NCI-H2029 treated with DMSO at 0.1 percent for 48 hours (cell line): Measurements from ENCODE around the gene ANKRD35.
"Not testable (repeated sequence)": the region's sequence is repeated elsewhere in the genome, so short reads cannot be mapped to it uniquely, and the experiment has no call there.

Experiments
- DNase-seq: peaks from one replicate; lab custom pipeline; 2025; lab: John Stamatoyannopoulos, UW

ANKRD35 gene

GRCh38 chr1:145858238-145858900, 27.3 kb downstream of the ANKRD35 start:
- no peak for DNase-seq

- DNase-seq, result no peak
Observed at GRCh38 chr1:145857170-145857569, 28.5 kb downstream of the ANKRD35 start.

GRCh38 chr1:145855426-145855948, 30.2 kb downstream of the ANKRD35 start:
- DNase-seq, result no peak

- no peak for DNase-seq
Observed at GRCh38 chr1:145849356-145850160, 36.1 kb downstream of the ANKRD35 start.

GRCh38 chr1:145847827-145848226, 37.8 kb downstream of the ANKRD35 start:
- DNase-seq, result no peak

- DNase-seq, result no peak
Observed at GRCh38 chr1:145846201-145846612, 39.5 kb downstream of the ANKRD35 start.

GRCh38 chr1:145845514-145846161, 40.0 kb downstream of the ANKRD35 start, which contains the start of gene NUDT17:
NUDT17 (plus strand) TSS chr1:145845630; CDS start chr1:145845641, 11 bp downstream.
- DNase-seq, result peak; percentile 49

GRCh38 chr1:145845144-145845513, 40.5 kb downstream of the ANKRD35 start:
- DNase-seq, result no peak

GRCh38 chr1:145843031-145843430, 42.6 kb downstream of the ANKRD35 start:
- DNase-seq, result no peak

GRCh38 chr1:145837656-145838055, 48.0 kb downstream of the ANKRD35 start:
- DNase-seq, result no peak

- not testable (repeated sequence) for DNase-seq
Observed at GRCh38 chr1:145830810-145831209, 54.9 kb downstream of the ANKRD35 start.

GRCh38 chr1:145828367-145829026, 57.2 kb downstream of the ANKRD35 start:
- no peak for DNase-seq

GRCh38 chr1:145827966-145828365, 57.7 kb downstream of the ANKRD35 start:
- no peak for DNase-seq

- no peak for DNase-seq
Observed at GRCh38 chr1:145826030-145826429, 59.6 kb downstream of the ANKRD35 start.

- DNase-seq, result no peak
Observed at GRCh38 chr1:145824499-145824842, 61.2 kb downstream of the ANKRD35 start.

- DNase-seq, result peak; percentile 65
Observed at GRCh38 chr1:145823565-145824498, 61.8 kb downstream of the ANKRD35 start, which contains the start of the genes POLR3C and RNF115. POLR3C (plus strand) TSS chr1:145824200; CDS start chr1:145825777, 1,577 bp downstream. RNF115 (minus strand) TSS chr1:145824095; CDS start chr1:145823873, 222 bp downstream.

- DNase-seq, result not testable (repeated sequence)
Observed at GRCh38 chr1:145822779-145823331, 62.8 kb downstream of the ANKRD35 start.

GRCh38 chr1:145818095-145818494, 67.6 kb downstream of the ANKRD35 start:
- DNase-seq, result not testable (repeated sequence)
